H9 (cell line): ENCODE results near the gene TIMM50. TPM values are rescaled to one million over a fixed set of nuclear protein-coding genes. Genes with fewer than 3 reads are reported as not detected.

Source experiments
- DNase-seq: peaks from one replicate; pipeline ENCODE4 v3.0.0-alpha.2; 2017
- H2AFZ ChIP-seq: one replicate; pipeline ENCODE4 v1.6.1; 2013; ENCODE audit warnings: mild to moderate bottlenecking, low read length, control low read depth, moderate library complexity
- H2AK5ac ChIP-seq: 2 replicates; pipeline ENCODE4 v1.6.1; 2013; ENCODE audit warnings: low read length, control low read depth, mixed read lengths; ENCODE audit not compliant: insufficient read length
- H2BK120ac ChIP-seq: one replicate; pipeline ENCODE4 v1.6.1; 2013; ENCODE audit warnings: low read depth, mild to moderate bottlenecking, low read length, control low read depth, inconsistent platforms; ENCODE audit not compliant: poor library complexity, severe bottlenecking
- H2BK12ac ChIP-seq: 2 replicates; pipeline ENCODE4 v1.6.1; 2013; ENCODE audit warnings: low read length, control low read depth, mixed read lengths, low read depth; ENCODE audit not compliant: insufficient read length
- H2BK15ac ChIP-seq: 2 replicates; pipeline ENCODE4 v1.6.1; 2013; ENCODE audit warnings: low read depth, low read length, control low read depth
- H2BK20ac ChIP-seq: one replicate; pipeline ENCODE4 v1.6.1; 2013; ENCODE audit warnings: low read depth, mild to moderate bottlenecking, low read length, control low read depth, inconsistent platforms; ENCODE audit not compliant: poor library complexity, severe bottlenecking
- H2BK5ac ChIP-seq: 2 replicates; pipeline ENCODE4 v1.6.1; 2013; ENCODE audit warnings: low read length, control low read depth, mixed read lengths; ENCODE audit not compliant: insufficient read length
- H3K14ac ChIP-seq: 2 replicates; pipeline ENCODE4 v1.6.1; 2013; ENCODE audit warnings: low read length, control low read depth; ENCODE audit not compliant: insufficient read depth
- H3K18ac ChIP-seq: 2 replicates; pipeline ENCODE4 v1.6.1; 2013; ENCODE audit warnings: low read depth, mild to moderate bottlenecking, mixed read lengths, low read length, control low read depth; ENCODE audit not compliant: insufficient read length
- H3K23ac ChIP-seq: 2 replicates; pipeline ENCODE4 v1.6.1; 2013; ENCODE audit warnings: low read length, control low read depth, mixed read lengths, low read depth; ENCODE audit not compliant: insufficient read length
- H3K23me2 ChIP-seq: 2 replicates; pipeline ENCODE4 v1.6.1; 2013; ENCODE audit warnings: low read depth, mild to moderate bottlenecking, mixed read lengths, low read length, control low read depth; ENCODE audit not compliant: insufficient read length, poor library complexity, severe bottlenecking
- H3K27ac ChIP-seq: 2 replicates; pipeline ENCODE4 v1.5.1; 2013; ENCODE audit warnings: low read length, control low read depth, mixed read lengths, low read depth; ENCODE audit not compliant: insufficient read length
- H3K27me3 ChIP-seq: 2 replicates; pipeline ENCODE4 v1.6.1; 2013; ENCODE audit warnings: low read length, control low read depth, inconsistent platforms; ENCODE audit not compliant: insufficient read depth
- H3K4ac ChIP-seq: 2 replicates; pipeline ENCODE4 v1.6.1; 2013; ENCODE audit warnings: low read depth, mild to moderate bottlenecking, control low read depth, inconsistent platforms, low read length, moderate library complexity
- H3K4me1 ChIP-seq: 2 replicates; pipeline ENCODE4 v1.6.1; 2013; ENCODE audit warnings: low read length, control low read depth, inconsistent platforms; ENCODE audit not compliant: insufficient read depth
- H3K4me2 ChIP-seq: 2 replicates; pipeline ENCODE4 v1.6.1; 2013; ENCODE audit warnings: low read length, control low read depth, mixed read lengths; ENCODE audit not compliant: insufficient read length, insufficient read depth
- H3K56ac ChIP-seq: 2 replicates; pipeline ENCODE4 v1.6.1; 2013; ENCODE audit warnings: low read depth, mild to moderate bottlenecking, mixed read lengths, low read length, control low read depth; ENCODE audit not compliant: insufficient read length
- H3K79me1 ChIP-seq: 2 replicates; pipeline ENCODE4 v1.6.1; 2013; ENCODE audit warnings: low read depth, mild to moderate bottlenecking, moderate library complexity, low read length, control low read depth, inconsistent platforms; ENCODE audit not compliant: insufficient read depth, poor library complexity, severe bottlenecking
- H3K79me2 ChIP-seq: 2 replicates; pipeline ENCODE4 v1.6.1; 2013; ENCODE audit warnings: low read length, control low read depth, inconsistent platforms; ENCODE audit not compliant: insufficient read depth
- H3K9ac ChIP-seq: 2 replicates; pipeline ENCODE4 v1.6.1; 2013; ENCODE audit warnings: low read length, control low read depth, mixed read lengths; ENCODE audit not compliant: insufficient read length; ENCODE audit errors: extremely low read depth
- H3K9me3 ChIP-seq: one replicate; pipeline ENCODE4 v1.6.1; 2013; ENCODE audit warnings: low read depth, low read length, inconsistent platforms; ENCODE audit not compliant: control insufficient read depth
- H3T11ph ChIP-seq: one replicate; pipeline ENCODE4 v1.6.1; 2013; ENCODE audit warnings: mild to moderate bottlenecking, low read length, control low read depth, inconsistent platforms
- H4K20me1 ChIP-seq: one replicate; pipeline ENCODE4 v1.6.1; 2013; ENCODE audit not compliant: control insufficient read depth, insufficient read length, insufficient read depth
- H4K5ac ChIP-seq: 2 replicates; pipeline ENCODE4 v1.6.1; 2013; ENCODE audit warnings: low read depth, mild to moderate bottlenecking, mixed read lengths, low read length, control low read depth; ENCODE audit not compliant: insufficient read length
- H4K8ac ChIP-seq: replicated peaks from 2 replicates; pipeline ENCODE4 v1.6.1; 2013; ENCODE audit warnings: low read length, control low read depth, mixed read lengths, low read depth; ENCODE audit not compliant: insufficient read length
- H4K91ac ChIP-seq: 2 replicates; pipeline ENCODE4 v1.6.1; 2013; ENCODE audit warnings: low read depth, mild to moderate bottlenecking, moderate library complexity, mixed read lengths, low read length, control low read depth; ENCODE audit not compliant: insufficient read length
- H3K27ac Mint-ChIP-seq, 3 experiments: 2 replicates in 2 of 3; 3 replicates in 1 of 3; pipeline ENCODE4 v1.8.0; 2020 to 2021; ENCODE audit warnings: mixed read lengths in 3 of 3, mild to moderate bottlenecking in 1 of 3, moderate library complexity in 1 of 3
- H3K27me3 Mint-ChIP-seq: 2 replicates; pipeline ENCODE4 v1.8.0; 2021; ENCODE audit warnings: low read depth, mild to moderate bottlenecking, moderate library complexity, mixed read lengths
- H3K36me3 Mint-ChIP-seq, 3 experiments: 2 replicates in 2 of 3; 3 replicates in 1 of 3; pipeline ENCODE4 v1.8.0; 2020 to 2021; ENCODE audit warnings: low read depth in 3 of 3, mixed read lengths in 3 of 3; ENCODE audit not compliant: insufficient read depth in 1 of 3
- H3K4me1 Mint-ChIP-seq, 2 experiments: 2 replicates each; pipeline ENCODE4 v1.8.0; 2020; ENCODE audit warnings: mixed read lengths in 2 of 2
- H3K4me3 Mint-ChIP-seq, 2 experiments: 2 replicates in 1 of 2; 3 replicates in 1 of 2; pipeline ENCODE4 v1.8.0; 2020 to 2021; ENCODE audit warnings: mild to moderate bottlenecking in 2 of 2, mixed read lengths in 2 of 2, moderate library complexity in 1 of 2
- H3K9me3 Mint-ChIP-seq, 2 experiments: 2 replicates in 1 of 2; 3 replicates in 1 of 2; pipeline ENCODE4 v1.8.0; 2020; ENCODE audit warnings: mild to moderate bottlenecking in 2 of 2, mixed read lengths in 2 of 2, moderate library complexity in 1 of 2
- WGBS: extraction: QIAGEN DNeasy Blood & Tissue Kit; methylation state at CpG from one replicate; pipeline ENCODE4 v1.1.7; 2013; ENCODE audit warnings: missing lambda C conversion rate, low lambda C conversion rate, mixed read lengths; ENCODE audit not compliant: insufficient read length; ENCODE audit errors: extremely low coverage; 5-methylcytosine and 5-hydroxymethylcytosine counted together
- total RNA-seq: library from RNA; stranded (reverse); gene quantifications from 2 replicates; pipeline ENCODE4 v1.2.1, GENCODE V29; 2021
- TF ChIP-seq, protein P1 (sequence below): fragments of 200-600 bp; sonication (generic); conservative IDR thresholded peaks from 3 replicates; pipeline ENCODE4 v1.8.0; 2021; ENCODE audit warnings: antibody characterized with exemption, mild to moderate bottlenecking

Gene TIMM50
- total RNA-seq, 1 experiment from 2014 or later: 128 TPM

DNA sequence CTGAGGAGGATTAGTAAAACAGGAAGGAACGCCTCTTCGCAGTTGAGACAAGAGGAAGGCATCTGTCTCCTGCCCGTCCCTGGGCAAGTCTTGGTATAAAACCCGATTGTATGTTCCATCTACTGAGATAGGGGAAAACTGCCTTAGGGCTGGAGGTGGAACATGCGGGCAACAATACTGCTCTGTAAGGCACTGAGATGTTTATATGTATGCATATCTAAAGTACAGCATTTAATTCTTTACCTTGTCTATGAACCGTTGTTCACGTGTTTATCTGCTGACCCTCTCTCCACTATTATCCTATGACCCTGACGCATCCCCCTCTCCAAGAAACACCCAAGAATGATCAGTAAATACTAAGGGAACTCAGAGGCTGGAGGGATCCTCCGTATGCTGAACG lies 722 bp upstream of the TIMM50 start:
- peaks cover 12% of the 10 kb centered on the region for H3K79me1 ChIP-seq

More for the DNA sequence above, 722 bp upstream of the TIMM50 start:
- Histone ChIP-seq H3K79me2 (peaks cover 12% of the 10 kb centered on the region), H3K9ac (no peak overlapping the region), H2BK15ac (no peak overlapping the region), H4K20me1 (no peaks in the 10 kb centered on the region), H4K8ac (no peak overlapping the region), H3K4me1 (no peaks in the 10 kb centered on the region), H3K27ac (no peak overlapping the region), H3K56ac (no peak overlapping the region), H2BK120ac (no peak overlapping the region), H3K9me3 (no peaks in the 10 kb centered on the region), H4K5ac (no peak overlapping the region), H2AFZ (no peak overlapping the region), H3K27me3 (no peaks in the 10 kb centered on the region), H3K23me2 (peaks cover 10% of the 10 kb centered on the region), H2BK5ac (no peak overlapping the region), H2BK20ac (no peak overlapping the region), H3K4ac (no peak overlapping the region), H4K91ac (no peak overlapping the region), H3K4me2 (peak overlapping the region; percentile 30), H3K18ac (no peak overlapping the region), H3K14ac (no peak overlapping the region), H2AK5ac (no peak overlapping the region), H3T11ph (no peak overlapping the region), H3K23ac (no peak overlapping the region), H2BK12ac (no peak overlapping the region)
- H3K4me3 Mint-ChIP-seq: peak overlapping the region; percentile 95 to 97
- TF ChIP-seq, protein P1, sequence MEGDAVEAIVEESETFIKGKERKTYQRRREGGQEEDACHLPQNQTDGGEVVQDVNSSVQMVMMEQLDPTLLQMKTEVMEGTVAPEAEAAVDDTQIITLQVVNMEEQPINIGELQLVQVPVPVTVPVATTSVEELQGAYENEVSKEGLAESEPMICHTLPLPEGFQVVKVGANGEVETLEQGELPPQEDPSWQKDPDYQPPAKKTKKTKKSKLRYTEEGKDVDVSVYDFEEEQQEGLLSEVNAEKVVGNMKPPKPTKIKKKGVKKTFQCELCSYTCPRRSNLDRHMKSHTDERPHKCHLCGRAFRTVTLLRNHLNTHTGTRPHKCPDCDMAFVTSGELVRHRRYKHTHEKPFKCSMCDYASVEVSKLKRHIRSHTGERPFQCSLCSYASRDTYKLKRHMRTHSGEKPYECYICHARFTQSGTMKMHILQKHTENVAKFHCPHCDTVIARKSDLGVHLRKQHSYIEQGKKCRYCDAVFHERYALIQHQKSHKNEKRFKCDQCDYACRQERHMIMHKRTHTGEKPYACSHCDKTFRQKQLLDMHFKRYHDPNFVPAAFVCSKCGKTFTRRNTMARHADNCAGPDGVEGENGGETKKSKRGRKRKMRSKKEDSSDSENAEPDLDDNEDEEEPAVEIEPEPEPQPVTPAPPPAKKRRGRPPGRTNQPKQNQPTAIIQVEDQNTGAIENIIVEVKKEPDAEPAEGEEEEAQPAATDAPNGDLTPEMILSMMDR: no peak
- H3K9me3 Mint-ChIP-seq: no peaks in the 10 kb centered on the region; a peak in 2 of 5 replicates
- H3K36me3 Mint-ChIP-seq: peaks cover 25 to 55% (median 50%) of the 10 kb centered on the region in 3 experiments; a peak in 6 of 7 replicates
- H3K4me1 Mint-ChIP-seq: peaks cover 17 to 21% of the 10 kb centered on the region in 2 experiments
- H3K27ac Mint-ChIP-seq: peak overlapping the region in 2 of 3 experiments; percentile 88 to 95; a peak in 5 of 7 replicates
- WGBS: no CpG with 5 or more reads among the region's 10 CpGs
- H3K27me3 Mint-ChIP-seq: no peaks in the 10 kb centered on the region
- DNase-seq: no peak
